ENCODE measurements around the gene XPNPEP2. TPM values are rescaled to one million over a fixed set of nuclear protein-coding genes. Genes with fewer than 3 reads are reported as not detected.

XPNPEP2 gene
- polyA plus RNA-seq, 1 of the 3 experiments (the other 2 are of a cell fraction) = 0.21 TPM

GRCh38 chrX:129693354-129693753 lies 45.4 kb upstream of the XPNPEP2 start:
- Histone ChIP-seq H3K4me3 (ENCODE audit: low read depth in 2 of 2, low read length in 1 of 2) (no peak overlapping the region), H4K20me1 (ENCODE audit: insufficient read depth) (no peaks in the 10 kb centered on the region), H3K27ac (ENCODE audit: low read depth in 2 of 2, low read length in 1 of 2) (no peak overlapping the region), H3K27me3 (ENCODE audit: insufficient read depth) (peaks cover 25% of the 10 kb centered on the region; the same call in 1 of the 2 replicates), H3K79me2 (ENCODE audit: insufficient read depth) (no peaks in the 10 kb centered on the region), H2AFZ (ENCODE audit: low read depth) (no peak overlapping the region), H3K9me3 (no peaks in the 10 kb centered on the region), H3K4me1 (ENCODE audit: control insufficient read depth in 1 of 2, insufficient read depth in 2 of 2, low read depth in 1 of 2, low read length in 1 of 2) (no peaks in the 10 kb centered on the region), H3K9me2 (no peaks in the 10 kb centered on the region), H3K9ac (no peak overlapping the region), H3K36me3 (replicated peaks in 1 of 2; ENCODE audit: control insufficient read depth in 1 of 2, insufficient read depth in 2 of 2, low read length in 1 of 2) (no peaks in the 10 kb centered on the region), H3K4me2 (no peak overlapping the region), H3F3A (replicated peaks; ENCODE audit: insufficient read depth) (no peaks in the 10 kb centered on the region)
- WGBS (ENCODE audit: low lambda C conversion rate) = 45% methylated on average over 3 of the region's 3 CpGs
- POLR2A ChIA-PET = no interaction called here
- CTCF ChIA-PET = no interaction called here
- DNase-seq = no peak
- TF ChIP-seq RFX5 (IDR thresholded peaks at IDR 0.05; ENCODE audit: low read length) = no peak
- no peak for TF ChIP-seq CTCF (IDR thresholded peaks at IDR 0.05)

GRCh38 chrX:129694805-129695204 lies 44.0 kb upstream of the XPNPEP2 start:
- Histone ChIP-seq H3K9me3 (no peaks in the 10 kb centered on the region), H3K4me3 (ENCODE audit: low read depth in 2 of 2, low read length in 1 of 2) (no peak overlapping the region), H3K9ac (no peak overlapping the region), H3K4me1 (ENCODE audit: control insufficient read depth in 1 of 2, insufficient read depth in 2 of 2, low read depth in 1 of 2, low read length in 1 of 2) (no peaks in the 10 kb centered on the region), H3K36me3 (replicated peaks in 1 of 2; ENCODE audit: control insufficient read depth in 1 of 2, insufficient read depth in 2 of 2, low read length in 1 of 2) (no peaks in the 10 kb centered on the region), H3K9me2 (no peaks in the 10 kb centered on the region), H3K27me3 (ENCODE audit: insufficient read depth) (peaks cover 24% of the 10 kb centered on the region; the same call in 1 of the 2 replicates), H3F3A (replicated peaks; ENCODE audit: insufficient read depth) (no peaks in the 10 kb centered on the region), H3K27ac (ENCODE audit: low read depth in 2 of 2, low read length in 1 of 2) (no peak overlapping the region), H3K4me2 (no peak overlapping the region), H3K79me2 (ENCODE audit: insufficient read depth) (no peaks in the 10 kb centered on the region), H4K20me1 (ENCODE audit: insufficient read depth) (no peaks in the 10 kb centered on the region), H2AFZ (ENCODE audit: low read depth) (no peak overlapping the region)
- WGBS (ENCODE audit: low lambda C conversion rate) = 51% methylated on average over 5 of the region's 5 CpGs
- TF ChIP-seq EZH2phosphoT487 (IDR thresholded peaks at IDR 0.05; ENCODE audit: borderline replicate concordance, low read depth) (no peak), RAD21 (IDR thresholded peaks at IDR 0.05; ENCODE audit: low read length) (no peak), FOXJ3 (CRISPR knock-in tag; IDR thresholded peaks at IDR 0.05) (no peak), FOXM1 (IDR thresholded peaks at IDR 0.05; ENCODE audit: low read depth) (no peak), GATA2 (CRISPR knock-in tag; IDR thresholded peaks at IDR 0.05) (no peak), CHD2 (IDR thresholded peaks at IDR 0.05; ENCODE audit: low read length, partially characterized antibody) (no peak), PBX3 (IDR thresholded peaks at IDR 0.05) (no peak), POLR2AphosphoS5 (IDR thresholded peaks at IDR 0.05; ENCODE audit: low read depth, low read length) (no peak), MEF2A (IDR thresholded peaks at IDR 0.05; ENCODE audit: borderline replicate concordance, low read depth) (no peak), USF1 (IDR thresholded peaks at IDR 0.05; ENCODE audit: borderline replicate concordance, low read depth) (no peak), FOSL2 (IDR thresholded peaks at IDR 0.05; ENCODE audit: borderline replicate concordance, low read depth) (no peak), SIN3A (IDR thresholded peaks at IDR 0.05; ENCODE audit: borderline replicate concordance, low read depth, low read length) (no peak), USF2 (IDR thresholded peaks at IDR 0.05; ENCODE audit: borderline replicate concordance, low read depth, low read length) (no peak), TAF1 (IDR thresholded peaks at IDR 0.05; ENCODE audit: borderline replicate concordance, low read depth, low read length) (no peak), NRF1 (IDR thresholded peaks at IDR 0.05; ENCODE audit: low read depth, low read length) (no peak), ELF1 (IDR thresholded peaks at IDR 0.05) (no peak), NFIC (IDR thresholded peaks at IDR 0.05; ENCODE audit: borderline replicate concordance) (no peak), MAX (IDR thresholded peaks at IDR 0.05; ENCODE audit: low read depth) (no peak)
- POLR2A ChIA-PET = no interaction called here
- DNase-seq = no peak
- CTCF ChIA-PET = interaction anchor here (1.3 kb wide), 1 partner anchor 8 kb away, joined by 3 read pairs; no protein-coding TSS in a partner anchor

Data from SK-N-SH (cell line).